Activated T-cell treated with anti-CD3 and anti-CD28 coated beads, Interleukin-2, amount 50 U/mL, for 4 hours (primary cell): ENCODE measurements around the gene ZFP57. TPM values are rescaled to one million over a fixed set of nuclear protein-coding genes. Genes with fewer than 3 reads are reported as not detected.

ENCODE experiments used
- ATAC-seq, 2 donors: fragments of 200-7000 bp; cut with Tn5 transposase; one replicate each; pipeline ENCODE4 v1.10.0; 2021
- DNase-seq: peaks from one replicate; pipeline ENCODE4 v3.0.0-alpha.2; 2020
- H3K27me3 Mint-ChIP-seq: one replicate; pipeline ENCODE4 v1.8.0; 2021; ENCODE audit warnings: low read depth, mixed read lengths
- H3K36me3 Mint-ChIP-seq: one replicate; pipeline ENCODE4 v1.8.0; 2022; ENCODE audit warnings: mixed read lengths; ENCODE audit not compliant: insufficient read depth
- H3K4me1 Mint-ChIP-seq: one replicate; pipeline ENCODE4 v1.8.0; 2021; ENCODE audit warnings: low read depth, mixed read lengths
- H3K4me3 Mint-ChIP-seq: one replicate; pipeline ENCODE4 v1.8.0; 2021; ENCODE audit warnings: mild to moderate bottlenecking, moderate library complexity, mixed read lengths
- H3K9me3 Mint-ChIP-seq: one replicate; pipeline ENCODE4 v1.8.0; 2021; ENCODE audit warnings: mixed read lengths
- total RNA-seq, 3 donors: library from RNA; stranded (reverse); gene quantifications; one replicate each; pipeline ENCODE4 v1.2.1, GENCODE V29; 2021

Gene ZFP57
- total RNA-seq, 3 donors from 2014 or later: not detected

- Mint-ChIP-seq H3K4me3 (peak overlapping the region; percentile 74), H3K36me3 (no peaks in the 10 kb centered on the region), H3K9me3 (no peaks in the 10 kb centered on the region), H3K4me1 (peaks cover 71% of the 10 kb centered on the region), H3K27me3 (no peaks in the 10 kb centered on the region)
- ATAC-seq (peak; percentile 13 to 14), DNase-seq (no peak)
Measured at GRCh38 chr6:29709188-29709587, 28.2 kb upstream of the ZFP57 start.

GRCh38 chr6:29708432-29709179, 27.7 kb upstream of the ZFP57 start:
- H3K36me3 Mint-ChIP-seq: no peaks in the 10 kb centered on the region
- peaks cover 71% of the 10 kb centered on the region for H3K4me1 Mint-ChIP-seq
- DNase-seq (no peak), ATAC-seq (peak; percentile 82 to 84)
- H3K9me3 Mint-ChIP-seq: no peaks in the 10 kb centered on the region
- peak overlapping the region; percentile 74 for H3K4me3 Mint-ChIP-seq
- no peaks in the 10 kb centered on the region for H3K27me3 Mint-ChIP-seq

- Mint-ChIP-seq H3K4me3 (no peak overlapping the region), H3K36me3 (no peaks in the 10 kb centered on the region), H3K9me3 (no peaks in the 10 kb centered on the region), H3K4me1 (peaks cover 52% of the 10 kb centered on the region), H3K27me3 (peaks cover 5% of the 10 kb centered on the region)
- ATAC-seq: no peak
- DNase-seq: no peak
Measured at GRCh38 chr6:29705389-29706231, 24.7 kb upstream of the ZFP57 start.

- no peaks in the 10 kb centered on the region for H3K36me3 Mint-ChIP-seq
- no peak overlapping the region for H3K4me3 Mint-ChIP-seq
Measured at GRCh38 chr6:29702519-29703103, 21.7 kb upstream of the ZFP57 start.

GRCh38 chr6:29696147-29697125, 15.5 kb upstream of the ZFP57 start:
- no peaks in the 10 kb centered on the region for H3K4me1 Mint-ChIP-seq
- no peak overlapping the region for H3K4me3 Mint-ChIP-seq
- H3K36me3 Mint-ChIP-seq: no peaks in the 10 kb centered on the region
- DNase-seq (no peak), ATAC-seq (no peak)
- H3K9me3 Mint-ChIP-seq: peaks cover 5% of the 10 kb centered on the region
- peaks cover 8% of the 10 kb centered on the region for H3K27me3 Mint-ChIP-seq

More at GRCh38 chr6:29702519-29703103, 21.7 kb upstream of the ZFP57 start:
- Mint-ChIP-seq H3K9me3 (no peaks in the 10 kb centered on the region), H3K27me3 (peaks cover 8% of the 10 kb centered on the region), H3K4me1 (peaks cover 23% of the 10 kb centered on the region)
- ATAC-seq (peak; percentile 87 to 91), DNase-seq (peak; percentile 83)

- Mint-ChIP-seq H3K9me3 (peaks cover 5% of the 10 kb centered on the region), H3K27me3 (peaks cover 2% of the 10 kb centered on the region), H3K4me1 (no peaks in the 10 kb centered on the region), H3K4me3 (no peak overlapping the region), H3K36me3 (no peaks in the 10 kb centered on the region)
- no peak for DNase-seq
- ATAC-seq: no peak
Measured at GRCh38 chr6:29694637-29695036, 13.7 kb upstream of the ZFP57 start.

- Mint-ChIP-seq H3K9me3 (no peaks in the 10 kb centered on the region), H3K27me3 (no peaks in the 10 kb centered on the region), H3K36me3 (no peaks in the 10 kb centered on the region), H3K4me3 (no peak overlapping the region), H3K4me1 (no peaks in the 10 kb centered on the region)
- ATAC-seq: no peak
- DNase-seq: no peak
Measured at GRCh38 chr6:29685718-29686326, 4.9 kb upstream of the ZFP57 start.

- no peak for DNase-seq
- Mint-ChIP-seq H3K4me3 (no peak overlapping the region), H3K4me1 (peaks cover 5% of the 10 kb centered on the region), H3K36me3 (no peaks in the 10 kb centered on the region), H3K9me3 (no peaks in the 10 kb centered on the region), H3K27me3 (no peaks in the 10 kb centered on the region)
- ATAC-seq: no peak
Measured at GRCh38 chr6:29681811-29682210, 859 bp upstream of the ZFP57 start.

- H3K4me3 Mint-ChIP-seq: no peak overlapping the region
- no peaks in the 10 kb centered on the region for H3K36me3 Mint-ChIP-seq
- no peak for ATAC-seq
- DNase-seq: no peak
- no peaks in the 10 kb centered on the region for H3K27me3 Mint-ChIP-seq
- H3K4me1 Mint-ChIP-seq: peaks cover 6% of the 10 kb centered on the region
- H3K9me3 Mint-ChIP-seq: no peaks in the 10 kb centered on the region
Measured at GRCh38 chr6:29680416-29680815, 536 bp downstream of the ZFP57 start.

- no peak for DNase-seq
- Mint-ChIP-seq H3K27me3 (no peaks in the 10 kb centered on the region), H3K4me3 (no peak overlapping the region), H3K4me1 (peaks cover 6% of the 10 kb centered on the region), H3K9me3 (no peaks in the 10 kb centered on the region), H3K36me3 (no peaks in the 10 kb centered on the region)
- no peak for ATAC-seq
Measured at GRCh38 chr6:29679962-29680361, 990 bp downstream of the ZFP57 start.

GRCh38 chr6:29678114-29678513, 2.8 kb downstream of the ZFP57 start:
- no peak overlapping the region for H3K4me3 Mint-ChIP-seq
- peaks cover 6% of the 10 kb centered on the region for H3K4me1 Mint-ChIP-seq
- no peak for ATAC-seq
- no peaks in the 10 kb centered on the region for H3K36me3 Mint-ChIP-seq
- H3K27me3 Mint-ChIP-seq: no peaks in the 10 kb centered on the region
- DNase-seq: no peak
- no peaks in the 10 kb centered on the region for H3K9me3 Mint-ChIP-seq

- Mint-ChIP-seq H3K4me1 (peaks cover 6% of the 10 kb centered on the region), H3K27me3 (peaks cover 3% of the 10 kb centered on the region), H3K9me3 (no peaks in the 10 kb centered on the region), H3K36me3 (no peaks in the 10 kb centered on the region), H3K4me3 (no peak overlapping the region)
- no peak for ATAC-seq
- no peak for DNase-seq
Measured at GRCh38 chr6:29676981-29677601, 3.9 kb downstream of the ZFP57 start.

GRCh38 chr6:29675561-29675960, 5.4 kb downstream of the ZFP57 start:
- H3K27me3 Mint-ChIP-seq: peaks cover 13% of the 10 kb centered on the region
- DNase-seq (no peak), ATAC-seq (no peak)
- H3K9me3 Mint-ChIP-seq: no peaks in the 10 kb centered on the region
- H3K4me1 Mint-ChIP-seq: peaks cover 6% of the 10 kb centered on the region
- H3K4me3 Mint-ChIP-seq: no peak overlapping the region
- no peaks in the 10 kb centered on the region for H3K36me3 Mint-ChIP-seq
